Measurements from ENCODE around the gene ACAA1.
"Not testable (repeated sequence)": the region's sequence is repeated elsewhere in the genome, so short reads cannot be mapped to it uniquely, and the experiment has no call there.

The ACAA1 gene

DNA sequence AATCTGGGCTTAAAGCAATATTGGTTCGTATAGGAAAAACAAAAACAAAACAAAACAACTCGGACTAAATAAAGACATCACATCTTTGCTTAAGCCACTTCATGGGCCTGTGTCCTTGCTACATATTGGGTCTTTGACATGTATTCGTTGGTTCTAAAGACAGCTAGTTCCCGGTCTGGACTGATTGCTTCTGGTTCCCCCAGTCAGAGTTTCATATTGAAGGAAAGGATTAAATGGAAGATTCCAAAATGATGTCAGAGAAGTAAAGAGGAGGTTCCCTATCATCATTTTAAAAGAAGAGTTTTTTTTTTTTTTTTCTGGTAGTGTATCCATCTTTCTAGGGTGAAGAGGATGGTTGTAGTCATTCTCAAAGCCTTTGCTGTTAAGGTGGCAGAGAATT lies 30.7 kb upstream of the ACAA1 start:
- TF ChIP-seq, protein P1, sequence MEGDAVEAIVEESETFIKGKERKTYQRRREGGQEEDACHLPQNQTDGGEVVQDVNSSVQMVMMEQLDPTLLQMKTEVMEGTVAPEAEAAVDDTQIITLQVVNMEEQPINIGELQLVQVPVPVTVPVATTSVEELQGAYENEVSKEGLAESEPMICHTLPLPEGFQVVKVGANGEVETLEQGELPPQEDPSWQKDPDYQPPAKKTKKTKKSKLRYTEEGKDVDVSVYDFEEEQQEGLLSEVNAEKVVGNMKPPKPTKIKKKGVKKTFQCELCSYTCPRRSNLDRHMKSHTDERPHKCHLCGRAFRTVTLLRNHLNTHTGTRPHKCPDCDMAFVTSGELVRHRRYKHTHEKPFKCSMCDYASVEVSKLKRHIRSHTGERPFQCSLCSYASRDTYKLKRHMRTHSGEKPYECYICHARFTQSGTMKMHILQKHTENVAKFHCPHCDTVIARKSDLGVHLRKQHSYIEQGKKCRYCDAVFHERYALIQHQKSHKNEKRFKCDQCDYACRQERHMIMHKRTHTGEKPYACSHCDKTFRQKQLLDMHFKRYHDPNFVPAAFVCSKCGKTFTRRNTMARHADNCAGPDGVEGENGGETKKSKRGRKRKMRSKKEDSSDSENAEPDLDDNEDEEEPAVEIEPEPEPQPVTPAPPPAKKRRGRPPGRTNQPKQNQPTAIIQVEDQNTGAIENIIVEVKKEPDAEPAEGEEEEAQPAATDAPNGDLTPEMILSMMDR (IDR thresholded peaks at IDR 0.05; ENCODE audit: extremely low read depth, missing control alignments) = no peak

DNA sequence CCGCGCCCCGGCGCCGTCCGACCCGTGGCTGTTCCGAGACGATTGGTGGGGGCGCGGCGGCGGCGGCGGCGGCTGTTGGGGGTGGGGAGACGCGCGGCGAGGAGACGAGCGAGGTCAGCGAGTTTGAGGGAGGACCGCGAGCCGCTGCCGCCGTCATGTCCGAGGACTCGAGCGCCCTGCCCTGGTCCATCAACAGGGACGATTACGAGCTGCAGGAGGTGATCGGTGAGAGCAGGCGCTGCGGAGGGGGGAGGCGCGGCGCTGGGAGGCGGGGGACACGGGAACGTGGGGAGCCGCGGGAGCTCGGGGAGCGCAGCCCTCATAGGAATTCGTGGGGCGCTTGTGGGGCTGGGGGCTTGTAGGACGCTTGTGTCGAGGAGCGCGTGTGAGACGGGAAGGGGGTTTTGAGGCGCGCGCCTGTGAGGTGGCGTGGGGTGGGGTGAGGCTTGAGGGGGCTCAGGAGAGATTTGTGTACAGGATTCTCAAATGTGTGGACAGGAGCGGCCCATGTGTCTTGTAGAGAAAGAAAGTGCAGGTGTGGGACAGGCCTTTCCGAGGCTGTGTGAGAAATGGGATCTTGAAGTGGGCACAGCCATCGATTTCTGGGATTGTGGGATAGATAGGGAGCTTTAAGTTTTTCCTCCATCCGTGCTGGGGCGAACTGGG lies 28.9 kb upstream of the ACAA1 start:
- DNase-seq (ENCODE audit: low spot score) = no peak
- TF ChIP-seq, protein P1 (IDR thresholded peaks at IDR 0.05; ENCODE audit: extremely low read depth, missing control alignments) = no peak

More for the DNA sequence above, 30.7 kb upstream of the ACAA1 start:
- no peak for DNase-seq (ENCODE audit: low spot score)

DNA sequence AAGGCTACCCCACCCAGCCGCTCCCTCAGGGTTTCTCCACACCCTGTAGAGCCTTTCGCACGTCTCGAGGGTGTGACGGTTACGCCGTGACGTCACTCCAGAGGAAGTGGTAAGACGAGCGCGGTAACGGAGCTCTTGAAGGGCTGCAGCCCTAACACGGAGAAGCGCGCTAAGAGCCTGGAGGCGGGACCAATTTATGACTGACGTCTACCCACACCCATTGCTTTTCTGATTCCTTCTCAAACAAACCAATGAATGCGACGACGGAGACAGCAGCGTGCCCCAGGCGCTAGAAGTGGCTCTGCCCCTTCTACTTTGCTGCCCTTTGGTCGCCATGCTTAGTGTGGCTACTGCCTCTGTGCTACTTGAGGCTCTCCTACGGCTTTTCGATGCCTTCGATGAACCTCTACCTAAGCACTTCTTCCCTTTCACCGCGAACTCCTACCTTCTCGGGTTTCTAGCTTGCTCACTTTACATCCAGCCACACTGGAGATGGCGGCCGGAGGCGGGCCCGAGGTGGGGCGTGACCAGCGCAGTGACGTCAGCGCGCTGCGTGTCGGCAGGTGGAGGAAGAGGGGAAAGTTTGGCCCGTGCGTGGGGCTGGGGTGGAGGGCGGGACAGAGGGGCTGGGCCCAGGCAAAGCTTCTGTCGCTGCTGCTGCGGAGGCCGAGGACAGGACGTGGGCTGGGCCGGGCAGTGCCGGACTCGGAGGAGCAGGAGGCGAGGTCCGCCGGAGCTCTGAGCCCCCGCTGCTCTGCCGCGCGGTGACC lies 28.2 kb upstream of the ACAA1 start, which contains the start of gene OXSR1:
Gene OXSR1 (plus strand): TSS at position 586 of the 770 bp plus-strand sequence. CDS start 340 bp downstream, outside the sequence.
- DNase-seq (ENCODE audit: low spot score) = peak; percentile 95
- TF ChIP-seq, protein P1 (IDR thresholded peaks at IDR 0.05; ENCODE audit: extremely low read depth, missing control alignments) = no peak

DNA sequence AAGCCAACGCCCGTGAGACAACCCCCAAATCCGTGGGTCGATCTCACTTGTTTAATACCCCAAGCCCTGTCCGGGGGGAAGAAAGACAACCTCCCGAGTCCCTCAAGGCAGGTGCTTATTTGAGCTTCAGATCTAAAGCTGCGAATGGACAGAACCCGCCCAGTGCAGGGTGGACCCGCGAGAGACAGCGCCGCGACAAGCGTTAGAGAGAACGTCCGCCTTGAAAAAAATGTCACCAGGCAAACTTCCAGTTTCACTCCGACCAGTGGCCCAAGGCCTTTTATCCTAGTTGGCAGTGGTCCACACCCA lies 27.7 kb upstream of the ACAA1 start:
- TF ChIP-seq, protein P1 (IDR thresholded peaks at IDR 0.05; ENCODE audit: extremely low read depth, missing control alignments) = no peak
- no peak for DNase-seq (ENCODE audit: low spot score)

DNA sequence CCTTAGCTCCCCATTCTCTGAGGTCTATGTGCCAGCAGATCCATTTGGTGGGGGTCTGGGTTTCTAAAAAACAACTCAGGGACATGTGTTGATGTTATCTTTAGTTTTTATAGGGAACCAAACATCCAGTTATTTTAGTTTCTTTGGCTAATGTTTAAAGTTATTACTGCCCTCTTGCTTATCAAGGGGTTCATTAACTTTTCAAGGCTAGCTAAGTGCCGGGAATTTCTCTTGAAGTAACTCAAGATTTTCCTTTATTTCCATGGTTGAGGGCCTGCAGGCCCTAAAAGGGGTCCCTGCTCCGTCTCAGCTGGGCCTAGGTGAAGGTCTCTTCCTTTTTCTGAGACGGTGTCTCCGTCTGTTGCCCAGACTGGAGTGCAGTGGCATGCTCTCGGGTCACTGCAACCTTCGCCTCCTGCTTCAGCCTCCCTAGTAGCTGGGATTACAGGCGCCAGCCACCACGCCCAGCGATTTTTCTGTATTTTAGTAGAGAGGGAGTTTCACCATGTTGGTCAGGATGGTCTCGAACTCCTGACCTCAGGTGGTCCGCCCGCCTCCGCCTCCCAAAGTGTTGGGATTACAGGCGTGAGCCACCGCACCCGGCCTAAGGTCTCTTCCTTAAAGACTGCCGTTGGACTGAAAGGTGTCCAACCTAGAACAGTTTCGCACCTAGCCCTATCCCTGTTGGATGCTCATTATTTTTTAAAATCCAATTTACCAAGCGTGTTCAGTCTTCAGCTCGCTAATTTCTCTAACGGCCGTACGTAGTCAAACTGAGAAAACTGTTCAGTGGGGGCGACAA lies 27.1 kb upstream of the ACAA1 start:
- TF ChIP-seq, protein P1 (IDR thresholded peaks at IDR 0.05; ENCODE audit: extremely low read depth, missing control alignments) = no peak
- DNase-seq (ENCODE audit: low spot score) = no peak

DNA sequence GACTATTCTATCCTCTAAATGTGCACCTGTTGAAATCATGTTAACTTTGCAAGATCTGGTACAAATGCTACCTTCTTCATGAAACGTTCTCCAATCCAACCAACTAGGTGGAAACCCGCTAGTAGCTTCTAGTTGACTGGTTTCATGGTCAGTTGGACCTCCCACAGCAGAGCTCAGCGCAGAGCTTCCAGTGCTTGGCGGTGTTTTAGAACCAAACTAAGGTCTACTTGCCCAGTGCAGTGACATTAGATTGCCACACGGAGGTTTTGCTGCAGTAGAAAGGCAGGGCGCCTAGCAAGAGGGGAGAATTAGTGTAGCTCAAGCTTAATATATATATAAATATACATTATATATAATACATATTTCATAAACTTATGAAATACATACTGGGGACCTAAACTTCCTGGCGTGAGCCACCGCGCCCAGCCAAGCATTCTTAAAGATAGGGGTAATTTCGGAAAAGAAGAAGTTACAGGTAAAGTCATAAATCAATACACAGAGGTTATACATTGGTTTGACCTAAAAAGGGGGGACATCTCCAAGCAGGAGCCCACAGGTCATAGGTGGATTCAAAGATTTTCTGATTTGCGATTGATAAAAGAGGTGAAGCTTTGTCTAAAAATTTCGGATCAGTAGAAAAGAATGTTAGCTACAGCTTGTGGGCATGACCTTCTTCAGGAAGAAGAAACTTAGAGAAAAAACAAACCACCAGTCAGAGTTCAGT lies 26.4 kb upstream of the ACAA1 start:
- no peak for DNase-seq (ENCODE audit: low spot score)
- TF ChIP-seq, protein P1 (IDR thresholded peaks at IDR 0.05; ENCODE audit: extremely low read depth, missing control alignments) = no peak

DNA sequence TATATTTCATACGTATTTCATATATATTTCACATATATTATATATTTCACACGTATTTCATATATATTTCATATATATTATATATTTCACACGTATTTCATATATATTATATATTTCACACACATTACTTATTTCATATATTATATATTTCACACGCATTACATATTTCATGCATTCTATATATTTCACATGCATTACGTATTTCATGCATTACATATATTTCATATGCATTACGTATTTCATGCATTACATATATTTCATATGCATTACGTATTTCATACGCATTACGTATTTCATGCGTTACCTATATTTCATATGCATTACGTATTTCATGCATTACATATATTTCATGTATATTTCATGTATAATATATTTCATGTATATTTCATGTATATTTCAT lies 23.8 kb upstream of the ACAA1 start:
- not testable (repeated sequence) for DNase-seq (ENCODE audit: low spot score)

Measured in GM20000 (cell line).